HepG2 (cell line): Measurements from ENCODE around the gene SLC2A13. TPM values are rescaled to one million over a fixed set of nuclear protein-coding genes. Genes with fewer than 3 reads are reported as not detected.

Experiments used
- ATAC-seq: fragments of 200-7000 bp; cut with Tn5 transposase; 3 replicates; pipeline ENCODE4 v1.9.1; 2020; ENCODE audit warnings: mild to moderate bottlenecking, moderate library complexity
- BruUV-seq: library from RNA; stranded (reverse); fragments of 400-500 nt; replicated peaks from 2 replicates; lab custom pipeline; 2021; lab: Mats Ljungman, UMichigan
- CTCF ChIA-PET: fragments of 300-600 bp; formaldehyde crosslinking; extraction: SDS; loops from one replicate; lab custom pipeline; 2021; ENCODE audit warnings: low total read pairs, inconsistent platforms, low intra/inter-chr PET ratio; lab: Yijun Ruan, JAX
- POLR2A ChIA-PET: fragments of 350-600 bp; sonication (Branson Sonifier 250); formaldehyde crosslinking; loops from one replicate; lab custom pipeline; 2020; ENCODE audit warnings: antibody characterized with exemption, inconsistent platforms; lab: Yijun Ruan, JAX
- DNase-seq: peaks from one replicate; pipeline ENCODE4 v3.0.0-alpha.2; 2015; ENCODE audit warnings: low spot score
- FAIRE-seq: peaks from 3 replicates; lab custom pipeline; 2011; peaks lifted over from hg19 to GRCh38; lab: Jason Lieb, UNC
- H2AFZ ChIP-seq: one replicate; pipeline ENCODE4 v1.6.1; 2011; ENCODE audit warnings: low read length, inconsistent platforms
- H3K27ac ChIP-seq: fragments of 300-600 bp; 3 replicates; pipeline ENCODE4 v1.8.0; 2011; ENCODE audit warnings: mixed run types, mild to moderate bottlenecking, mixed read lengths, low read length, inconsistent platforms; ENCODE audit not compliant: insufficient read depth; ENCODE audit errors: extremely low read length
- H3K27me3 ChIP-seq, 2 experiments: fragments of 200-600 bp in 1 of 2; 2 replicates in 1 of 2; 3 replicates in 1 of 2; pipeline versions ENCODE4 v1.6.0 to v1.8.0; 2011; ENCODE audit warnings: low read length in 2 of 2, mild to moderate bottlenecking in 2 of 2, moderate library complexity in 2 of 2, inconsistent platforms in 1 of 2; ENCODE audit not compliant: insufficient read depth in 2 of 2, control insufficient read depth in 1 of 2
- H3K36me3 ChIP-seq, 2 experiments: fragments of 200-600 bp in 1 of 2; replicated peaks in 1 of 2; 2 replicates in 1 of 2; 3 replicates in 1 of 2; pipeline versions ENCODE4 v1.5.1 to v1.8.0; 2011; ENCODE audit warnings: low read length in 2 of 2, inconsistent platforms in 1 of 2; ENCODE audit not compliant: insufficient read depth in 2 of 2, control insufficient read depth in 1 of 2
- H3K4me1 ChIP-seq: 2 replicates; pipeline ENCODE4 v1.5.1; 2012; ENCODE audit warnings: low read length, inconsistent platforms; ENCODE audit not compliant: insufficient read depth
- H3K4me2 ChIP-seq: 2 replicates; pipeline ENCODE4 v1.6.0; 2011; ENCODE audit warnings: low read depth, low read length, inconsistent platforms
- H3K4me3 ChIP-seq, 3 experiments: fragments of 200-600 bp in 1 of 3; sonication (generic), shearing (Covaris generic) in 1 of 3; replicated peaks in 1 of 3; 2 replicates each; pipeline ENCODE4 v1.5.1; 2011 to 2016; ENCODE audit warnings: low read length in 3 of 3, inconsistent platforms in 2 of 3, low read depth in 2 of 3, mild to moderate bottlenecking in 2 of 3, control low read depth in 1 of 3, mixed read lengths in 1 of 3; ENCODE audit not compliant: insufficient read depth in 1 of 3
- H3K79me2 ChIP-seq: one replicate; pipeline ENCODE4 v1.6.1; 2011; ENCODE audit warnings: low read length, inconsistent platforms; ENCODE audit not compliant: insufficient read depth
- H3K9ac ChIP-seq: 2 replicates; pipeline ENCODE4 v1.6.0; 2011; ENCODE audit warnings: mild to moderate bottlenecking, low read depth, low read length, inconsistent platforms; ENCODE audit not compliant: insufficient read depth
- H3K9me3 ChIP-seq: 2 replicates; pipeline ENCODE4 v1.5.1; 2012; ENCODE audit warnings: mild to moderate bottlenecking, low read length
- H4K20me1 ChIP-seq: 2 replicates; pipeline ENCODE4 v1.6.0; 2011; ENCODE audit warnings: inconsistent platforms, mild to moderate bottlenecking, low read length, moderate library complexity; ENCODE audit not compliant: insufficient read depth
- JUNB ChIP-seq: sonication (generic); formaldehyde crosslinking; IDR thresholded peaks from 2 replicates; pipeline ENCODE4 v1.8.0; 2022; ENCODE audit warnings: missing genetic modification reagents, mild to moderate bottlenecking, borderline replicate concordance
- KLF11 ChIP-seq: IDR thresholded peaks from 2 replicates; pipeline ENCODE4 v1.6.1; 2016; ENCODE audit warnings: missing compliant biosample characterization
- MED8 ChIP-seq: sonication (generic); formaldehyde crosslinking; IDR thresholded peaks from 2 replicates; pipeline ENCODE4 v1.8.1; 2023; ENCODE audit warnings: mild to moderate bottlenecking, missing genetic modification reagents; ENCODE audit not compliant: insufficient replicate concordance
- MXD4 ChIP-seq: IDR thresholded peaks from 2 replicates; pipeline ENCODE4 v1.6.1; 2016; ENCODE audit warnings: mild to moderate bottlenecking, missing biosample characterization, missing genetic modification reagents
- RXRB ChIP-seq: IDR thresholded peaks from 2 replicates; pipeline ENCODE4 v1.6.1; 2016; ENCODE audit warnings: borderline replicate concordance, missing genetic modification reagents, missing compliant biosample characterization
- SMC3 ChIP-seq: IDR thresholded peaks from 2 replicates; pipeline ENCODE4 v1.6.1; 2011; ENCODE audit warnings: low read length, improper control_type of control experiment
- SSRP1 ChIP-seq: IDR thresholded peaks from 2 replicates; pipeline ENCODE4 v1.6.1; 2016; ENCODE audit warnings: control low read depth
- ZFP36 ChIP-seq: fragments of 150-350 bp; IDR thresholded peaks from 2 replicates; pipeline ENCODE4 v1.6.1; 2018; ENCODE audit warnings: borderline replicate concordance, low read length, low read depth; ENCODE audit not compliant: partially characterized antibody
- ZFX ChIP-seq: sonication (generic); formaldehyde crosslinking; IDR thresholded peaks from 2 replicates; pipeline ENCODE4 v1.4.0; 2020; ENCODE audit warnings: mild to moderate bottlenecking, low read depth, missing genetic modification reagents, moderate library complexity
- ZMYM2 ChIP-seq: sonication (generic); formaldehyde crosslinking; IDR thresholded peaks from 2 replicates; pipeline ENCODE4 v1.8.0; 2022; ENCODE audit warnings: mild to moderate bottlenecking, missing genetic modification reagents
- ZNF44 ChIP-seq: sonication (generic); formaldehyde crosslinking; IDR thresholded peaks from 2 replicates; pipeline ENCODE4 v1.5.1; 2020; ENCODE audit warnings: mild to moderate bottlenecking, missing genetic modification reagents
- ZNF460 ChIP-seq: sonication (generic); formaldehyde crosslinking; IDR thresholded peaks from 2 replicates; pipeline ENCODE4 v1.5.1; 2020; ENCODE audit warnings: missing genetic modification reagents, mild to moderate bottlenecking, borderline replicate concordance
- ZNF530 ChIP-seq: sonication (generic); formaldehyde crosslinking; IDR thresholded peaks from 2 replicates; pipeline ENCODE4 v1.5.0; 2020; ENCODE audit warnings: low read depth, mild to moderate bottlenecking, missing genetic modification reagents
- ZNF614 ChIP-seq: IDR thresholded peaks from 2 replicates; pipeline ENCODE4 v1.6.1; 2018; ENCODE audit warnings: missing biosample characterization, missing genetic modification reagents, inconsistent platforms, borderline replicate concordance
- WGBS: methylation state at CpG from one replicate; pipeline ENCODE4 v1.1.6; 2017; ENCODE audit warnings: low lambda C conversion rate; 5-methylcytosine and 5-hydroxymethylcytosine counted together
- in situ Hi-C: cut with HindIII; loops from 2 replicates; pipeline ENCODE4 v1.10.0; 2017; ENCODE audit warnings: low pct_unique_long_range_greater_than_20kb; ENCODE audit not compliant: extremely low pct_ligation_motif_present
- intact Hi-C: fragments of 100-400 bp; cut with micrococcal nuclease; formaldehyde crosslinking; loops from one replicate; pipeline ENCODE4 v1.10.0; 2022; ENCODE audit not compliant: unreplicated experiment
- polyA plus RNA-seq, 8 experiments: library from polyadenylated mRNA; depleted of rRNA in 3 of 8; stranded (reverse) in 7 of 8; unstranded in 1 of 8; fragments of >200 nt; fragmentation: Illumina TruSeq in 4 of 8; extraction: Trizol in 4 of 8; gene quantifications; 2 replicates each; pipeline versions ENCODE4 v1.2.1 to v1.2.3, GENCODE V29; 2011 to 2016; ENCODE audit warnings: low read depth in 4 of 8, missing spikeins in 1 of 8, mixed read lengths in 1 of 8; ENCODE audit not compliant: insufficient read depth in 1 of 8
- total RNA-seq, 5 experiments: library from RNA; depleted of rRNA; stranded (reverse); fragments of >200 nt; fragmentation: Illumina TruSeq; extraction: Trizol; gene quantifications; 2 replicates each; pipeline ENCODE4 v1.2.3, GENCODE V29; 2016; ENCODE audit warnings: low read depth in 1 of 5
- TF ChIP-seq, protein P1 (sequence below): sonication (generic); formaldehyde crosslinking; IDR thresholded peaks from 2 replicates; pipeline ENCODE4 v1.5.0; 2020; ENCODE audit warnings: missing genetic modification reagents
- TF ChIP-seq, protein P2 (sequence below): sonication (generic); formaldehyde crosslinking; IDR thresholded peaks from 2 replicates; pipeline ENCODE4 v1.9.0; 2022; ENCODE audit warnings: low read depth, missing genetic modification reagents

The SLC2A13 gene
- total and polyA plus RNA-seq, 2 of the 13 experiments (the other 11 are each of a cell fraction or from before 2014, with no cell fraction given), result 5.5 to 6.0 TPM

DNA sequence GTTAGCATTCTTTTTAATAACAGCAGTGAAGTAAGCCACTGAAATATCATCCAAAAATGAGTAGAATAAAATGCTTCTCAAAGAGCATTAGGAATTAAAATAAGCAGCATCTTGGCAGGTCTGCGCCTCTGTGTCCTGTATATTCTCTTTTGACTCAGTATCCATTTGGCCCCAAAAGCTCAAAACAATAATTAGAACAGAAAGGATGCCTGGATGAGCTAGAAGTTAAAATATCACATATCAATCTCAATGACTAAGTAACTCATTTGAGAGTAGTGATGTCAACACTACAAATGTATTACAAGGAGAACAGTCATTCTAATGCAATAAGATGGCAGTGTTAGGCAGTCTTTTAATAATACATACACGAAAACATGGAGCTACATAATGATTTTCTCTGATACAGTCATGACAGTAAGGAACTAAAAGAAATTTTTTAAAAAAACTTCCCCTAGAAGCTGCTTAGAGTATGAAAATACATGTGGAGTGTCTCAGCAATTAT is 325.4 kb downstream of the SLC2A13 start:
- Histone ChIP-seq H3K4me1 (no peaks in the 10 kb centered on the region), H3K27ac (no peak overlapping the region), H3K4me2 (no peak overlapping the region), H3K36me3 (no peaks in the 10 kb centered on the region), H3K27me3 (no peaks in the 10 kb centered on the region), H3K9ac (no peak overlapping the region), H3K79me2 (no peaks in the 10 kb centered on the region), H2AFZ (no peak overlapping the region), H3K4me3 (no peak overlapping the region), H3K9me3 (no peaks in the 10 kb centered on the region), H4K20me1 (no peaks in the 10 kb centered on the region)
- in situ Hi-C loops (no loop called here), intact Hi-C loops (no loop called here)
- WGBS, result 63% methylated on average over 2 of the region's 2 CpGs
- DNase-seq (no peak), FAIRE-seq (no peak), ATAC-seq (no peak)
- ChIA-PET POLR2A (no interaction called here), CTCF (no interaction called here)
- BruUV-seq, result no TSS peak
- TF ChIP-seq JUNB (CRISPR knock-in tag) (no peak), KLF11 (CRISPR knock-in tag) (no peak), SMC3 (no peak), ZNF530 (no peak), MED8 (CRISPR knock-in tag) (no peak), ZFP36 (no peak), ZNF44 (CRISPR knock-in tag) (no peak), ZNF614 (no peak), ZFX (CRISPR knock-in tag) (no peak), SSRP1 (no peak), ZMYM2 (CRISPR knock-in tag) (no peak), ZNF460 (CRISPR knock-in tag) (no peak), MXD4 (CRISPR knock-in tag) (no peak), RXRB (CRISPR knock-in tag) (no peak)
- TF ChIP-seq, protein P1, sequence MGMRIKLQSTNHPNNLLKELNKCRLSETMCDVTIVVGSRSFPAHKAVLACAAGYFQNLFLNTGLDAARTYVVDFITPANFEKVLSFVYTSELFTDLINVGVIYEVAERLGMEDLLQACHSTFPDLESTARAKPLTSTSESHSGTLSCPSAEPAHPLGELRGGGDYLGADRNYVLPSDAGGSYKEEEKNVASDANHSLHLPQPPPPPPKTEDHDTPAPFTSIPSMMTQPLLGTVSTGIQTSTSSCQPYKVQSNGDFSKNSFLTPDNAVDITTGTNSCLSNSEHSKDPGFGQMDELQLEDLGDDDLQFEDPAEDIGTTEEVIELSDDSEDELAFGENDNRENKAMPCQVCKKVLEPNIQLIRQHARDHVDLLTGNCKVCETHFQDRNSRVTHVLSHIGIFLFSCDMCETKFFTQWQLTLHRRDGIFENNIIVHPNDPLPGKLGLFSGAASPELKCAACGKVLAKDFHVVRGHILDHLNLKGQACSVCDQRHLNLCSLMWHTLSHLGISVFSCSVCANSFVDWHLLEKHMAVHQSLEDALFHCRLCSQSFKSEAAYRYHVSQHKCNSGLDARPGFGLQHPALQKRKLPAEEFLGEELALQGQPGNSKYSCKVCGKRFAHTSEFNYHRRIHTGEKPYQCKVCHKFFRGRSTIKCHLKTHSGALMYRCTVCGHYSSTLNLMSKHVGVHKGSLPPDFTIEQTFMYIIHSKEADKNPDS, result no peak
- TF ChIP-seq, protein P2, sequence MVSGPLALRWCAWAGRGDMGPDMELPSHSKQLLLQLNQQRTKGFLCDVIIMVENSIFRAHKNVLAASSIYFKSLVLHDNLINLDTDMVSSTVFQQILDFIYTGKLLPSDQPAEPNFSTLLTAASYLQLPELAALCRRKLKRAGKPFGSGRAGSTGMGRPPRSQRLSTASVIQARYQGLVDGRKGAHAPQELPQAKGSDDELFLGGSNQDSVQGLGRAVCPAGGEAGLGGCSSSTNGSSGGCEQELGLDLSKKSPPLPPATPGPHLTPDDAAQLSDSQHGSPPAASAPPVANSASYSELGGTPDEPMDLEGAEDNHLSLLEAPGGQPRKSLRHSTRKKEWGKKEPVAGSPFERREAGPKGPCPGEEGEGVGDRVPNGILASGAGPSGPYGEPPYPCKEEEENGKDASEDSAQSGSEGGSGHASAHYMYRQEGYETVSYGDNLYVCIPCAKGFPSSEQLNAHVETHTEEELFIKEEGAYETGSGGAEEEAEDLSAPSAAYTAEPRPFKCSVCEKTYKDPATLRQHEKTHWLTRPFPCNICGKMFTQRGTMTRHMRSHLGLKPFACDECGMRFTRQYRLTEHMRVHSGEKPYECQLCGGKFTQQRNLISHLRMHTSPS (CRISPR knock-in tag), result no peak
